HG02981 (cell line): ENCODE measurements around the gene RSPH1.

Experiments used
- ATAC-seq: cut with Tn5 transposase; IDR thresholded peaks from one replicate; pipeline ENCODE4 v1.9.1; 2021; ENCODE audit warnings: mild to moderate bottlenecking, moderate library complexity; ENCODE audit not compliant: unreplicated experiment

RSPH1 gene

GRCh38 chr21:42452401-42453223, 43.4 kb downstream of the RSPH1 start:
- no peak for ATAC-seq

- no peak for ATAC-seq
These were observed 44.1 kb downstream of the RSPH1 start for GRCh38 chr21:42451941-42452340.

- no peak for ATAC-seq
These were observed 47.3 kb downstream of the RSPH1 start for GRCh38 chr21:42448686-42449085.

- no peak for ATAC-seq
These were observed 48.3 kb downstream of the RSPH1 start for GRCh38 chr21:42447732-42448131.

- ATAC-seq, result no peak
These were observed 48.8 kb downstream of the RSPH1 start for GRCh38 chr21:42447182-42447581.

- no peak for ATAC-seq
These were observed 49.5 kb downstream of the RSPH1 start for GRCh38 chr21:42446531-42446930.

GRCh38 chr21:42445311-42445710, 50.7 kb downstream of the RSPH1 start:
- ATAC-seq, result no peak

GRCh38 chr21:42444745-42445059, 51.3 kb downstream of the RSPH1 start:
- no peak for ATAC-seq

- no peak for ATAC-seq
These were observed 51.9 kb downstream of the RSPH1 start for GRCh38 chr21:42443876-42444744.

GRCh38 chr21:42443181-42443785, 52.7 kb downstream of the RSPH1 start:
- no peak for ATAC-seq

GRCh38 chr21:42441963-42442362, 54.1 kb downstream of the RSPH1 start:
- ATAC-seq, result no peak

- ATAC-seq, result no peak
These were observed 55.7 kb downstream of the RSPH1 start for GRCh38 chr21:42440187-42440792.

GRCh38 chr21:42439284-42440186, 56.5 kb downstream of the RSPH1 start:
- no peak for ATAC-seq

GRCh38 chr21:42438316-42439205, 57.5 kb downstream of the RSPH1 start:
- no peak for ATAC-seq

- no peak for ATAC-seq
These were observed 58.2 kb downstream of the RSPH1 start for GRCh38 chr21:42437786-42438185.

- no peak for ATAC-seq
These were observed 59.1 kb downstream of the RSPH1 start for GRCh38 chr21:42436914-42437313.

- no peak for ATAC-seq
These were observed 60.2 kb downstream of the RSPH1 start for GRCh38 chr21:42435833-42436232.

GRCh38 chr21:42435401-42435800, 60.6 kb downstream of the RSPH1 start:
- ATAC-seq, result no peak

GRCh38 chr21:42434884-42435283, 61.1 kb downstream of the RSPH1 start:
- ATAC-seq, result no peak
